Esophagus muscularis mucosa (tissue), 4 donors: ENCODE data around the gene DMPK. TPM values are rescaled to one million over a fixed set of nuclear protein-coding genes. Genes with fewer than 3 reads are reported as not detected.
"Not testable (repeated sequence)": the region's sequence is repeated elsewhere in the genome, so short reads cannot be mapped to it uniquely, and the experiment has no call there.

ENCODE experiments used
- DNase-seq: peaks from one replicate; pipeline ENCODE4 v3.0.0-alpha.2; 2017; ENCODE audit errors: extremely low spot score
- H3K27ac ChIP-seq, 4 donors: fragments of 200-600 bp; sonication (generic); replicated peaks in 1 of 4; 1 replicate in 3 of 4; 2 replicates in 1 of 4; pipeline ENCODE4 v1.5.1; 2016 to 2019; ENCODE audit warnings: mild to moderate bottlenecking in 1 of 4
- H3K27me3 ChIP-seq, 4 donors: fragments of 200-600 bp; sonication (generic); one replicate each; pipeline versions ENCODE4 v1.5.1 to v1.6.0; 2016 to 2019
- H3K36me3 ChIP-seq, 4 donors: fragments of 200-600 bp; sonication (generic); one replicate each; pipeline ENCODE4 v1.5.1; 2016 to 2019
- H3K4me1 ChIP-seq, 4 donors: fragments of 200-600 bp; sonication (generic); one replicate each; pipeline ENCODE4 v1.5.1; 2016 to 2019
- H3K4me3 ChIP-seq, 4 donors: fragments of 200-600 bp; sonication (generic); 1 replicate in 2 of 4; 2 replicates in 2 of 4; pipeline ENCODE4 v1.5.1; 2016 to 2019; ENCODE audit warnings: mild to moderate bottlenecking in 4 of 4, moderate library complexity in 1 of 4
- H3K9me3 ChIP-seq, 4 donors: fragments of 200-600 bp; sonication (generic); 1 replicate in 3 of 4; 2 replicates in 1 of 4; pipeline ENCODE4 v1.5.1; 2016 to 2019
- EP300 ChIP-seq: sonication (generic); formaldehyde crosslinking; IDR thresholded peaks from one replicate; pipeline ENCODE4 v1.6.1; 2017; ENCODE audit warnings: antibody characterized with exemption
- POLR2A ChIP-seq: fragments of 450-650 bp; IDR thresholded peaks from one replicate; pipeline ENCODE4 v1.6.1; 2017; ENCODE audit warnings: antibody characterized with exemption, moderate library complexity, mild to moderate bottlenecking, low read depth
- POLR2AphosphoS5 ChIP-seq, 2 donors: sonication (generic); formaldehyde crosslinking; IDR thresholded peaks; one replicate each; pipeline ENCODE4 v1.6.1; 2017; ENCODE audit warnings: antibody characterized with exemption in 2 of 2
- WGBS: methylation state at CpG from one replicate; pipeline ENCODE4 v1.1.5; 2018; 5-methylcytosine and 5-hydroxymethylcytosine counted together
- intact Hi-C: fragments of 100-400 bp; cut with DNase I; formaldehyde crosslinking; loops from one replicate; pipeline ENCODE4 v1.15.1; 2023
- total RNA-seq, 4 donors: library from RNA; depleted of rRNA; stranded (reverse); fragments of >200 nt; gene quantifications; one replicate each; pipeline versions ENCODE4 v1.1.0 to v1.2.1, GENCODE V29; 2016
- TF ChIP-seq, protein P1 (sequence below), 3 experiments: fragments of 200-600 bp in 2 of 3; fragments of 450-650 bp in 1 of 3; sonication (generic) in 2 of 3; IDR thresholded peaks; one replicate each; pipeline ENCODE4 v1.5.1; 2017 to 2019; ENCODE audit warnings: antibody characterized with exemption in 3 of 3, mild to moderate bottlenecking in 2 of 3, moderate library complexity in 1 of 3

DMPK gene
- total RNA-seq, 4 donors from 2014 or later = 247 to 487 (median 347) TPM

DNA sequence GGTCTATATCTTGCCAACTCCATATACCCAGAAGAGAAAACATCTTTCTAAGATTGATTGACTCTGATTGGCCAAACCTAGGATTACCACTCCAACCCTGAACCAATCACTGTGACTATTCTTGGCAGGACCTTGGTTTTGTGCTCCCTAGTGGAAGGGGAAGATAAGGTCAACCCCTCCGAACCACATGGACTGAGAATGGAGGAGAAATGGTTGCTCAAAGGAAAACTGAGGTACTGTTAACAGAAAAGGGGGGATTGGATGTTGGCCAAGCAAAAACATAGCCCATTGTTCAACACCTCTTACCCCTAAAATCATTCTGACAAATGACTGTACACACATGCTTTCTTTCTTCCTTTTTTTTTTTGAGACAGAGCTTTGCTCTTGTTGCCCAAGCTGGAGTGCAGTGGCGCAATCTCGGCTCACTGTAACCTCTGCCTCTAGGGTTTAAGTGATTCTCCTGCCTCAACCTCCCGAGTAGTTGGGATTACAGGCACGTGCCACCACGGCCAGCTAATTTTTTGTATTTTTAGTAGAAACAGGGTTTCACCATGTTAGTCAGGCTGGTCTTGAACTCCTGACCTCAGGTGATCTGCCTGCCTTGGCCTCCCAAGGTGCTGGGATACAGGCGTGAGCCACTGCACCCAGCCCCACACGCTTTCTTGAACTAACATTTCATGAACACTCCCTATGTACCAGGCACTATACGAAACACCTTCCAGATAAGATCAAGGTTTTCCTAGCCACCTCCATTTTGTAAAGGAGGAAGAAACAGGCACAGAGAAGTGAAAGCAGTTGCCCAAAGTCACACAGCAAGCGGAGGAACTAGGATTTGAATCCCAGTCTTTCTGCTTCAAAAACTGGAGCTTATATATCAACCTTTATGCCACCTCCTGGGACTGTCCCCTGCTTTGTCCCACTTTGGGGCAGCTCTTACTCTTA lies 42.5 kb downstream of the DMPK start:
- Histone ChIP-seq H3K36me3 (no peaks in the 10 kb centered on the region), H3K4me3 (no peak overlapping the region), H3K4me1 (peaks cover 0 to 9% (median 0%) of the 10 kb centered on the region in 4 donors), H3K9me3 (no peaks in the 10 kb centered on the region), H3K27me3 (no peaks in the 10 kb centered on the region), H3K27ac (no peak overlapping the region)
- TF ChIP-seq POLR2AphosphoS5 (IDR thresholded peaks at IDR 0.05) (no peak), EP300 (no peak), POLR2A (no peak)
- TF ChIP-seq, protein P1, sequence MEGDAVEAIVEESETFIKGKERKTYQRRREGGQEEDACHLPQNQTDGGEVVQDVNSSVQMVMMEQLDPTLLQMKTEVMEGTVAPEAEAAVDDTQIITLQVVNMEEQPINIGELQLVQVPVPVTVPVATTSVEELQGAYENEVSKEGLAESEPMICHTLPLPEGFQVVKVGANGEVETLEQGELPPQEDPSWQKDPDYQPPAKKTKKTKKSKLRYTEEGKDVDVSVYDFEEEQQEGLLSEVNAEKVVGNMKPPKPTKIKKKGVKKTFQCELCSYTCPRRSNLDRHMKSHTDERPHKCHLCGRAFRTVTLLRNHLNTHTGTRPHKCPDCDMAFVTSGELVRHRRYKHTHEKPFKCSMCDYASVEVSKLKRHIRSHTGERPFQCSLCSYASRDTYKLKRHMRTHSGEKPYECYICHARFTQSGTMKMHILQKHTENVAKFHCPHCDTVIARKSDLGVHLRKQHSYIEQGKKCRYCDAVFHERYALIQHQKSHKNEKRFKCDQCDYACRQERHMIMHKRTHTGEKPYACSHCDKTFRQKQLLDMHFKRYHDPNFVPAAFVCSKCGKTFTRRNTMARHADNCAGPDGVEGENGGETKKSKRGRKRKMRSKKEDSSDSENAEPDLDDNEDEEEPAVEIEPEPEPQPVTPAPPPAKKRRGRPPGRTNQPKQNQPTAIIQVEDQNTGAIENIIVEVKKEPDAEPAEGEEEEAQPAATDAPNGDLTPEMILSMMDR (IDR thresholded peaks at IDR 0.05) = no peak
- DNase-seq = no peak
- WGBS = 87% methylated on average over 10 of the region's 10 CpGs
- intact Hi-C loops = no loop called here

DNA sequence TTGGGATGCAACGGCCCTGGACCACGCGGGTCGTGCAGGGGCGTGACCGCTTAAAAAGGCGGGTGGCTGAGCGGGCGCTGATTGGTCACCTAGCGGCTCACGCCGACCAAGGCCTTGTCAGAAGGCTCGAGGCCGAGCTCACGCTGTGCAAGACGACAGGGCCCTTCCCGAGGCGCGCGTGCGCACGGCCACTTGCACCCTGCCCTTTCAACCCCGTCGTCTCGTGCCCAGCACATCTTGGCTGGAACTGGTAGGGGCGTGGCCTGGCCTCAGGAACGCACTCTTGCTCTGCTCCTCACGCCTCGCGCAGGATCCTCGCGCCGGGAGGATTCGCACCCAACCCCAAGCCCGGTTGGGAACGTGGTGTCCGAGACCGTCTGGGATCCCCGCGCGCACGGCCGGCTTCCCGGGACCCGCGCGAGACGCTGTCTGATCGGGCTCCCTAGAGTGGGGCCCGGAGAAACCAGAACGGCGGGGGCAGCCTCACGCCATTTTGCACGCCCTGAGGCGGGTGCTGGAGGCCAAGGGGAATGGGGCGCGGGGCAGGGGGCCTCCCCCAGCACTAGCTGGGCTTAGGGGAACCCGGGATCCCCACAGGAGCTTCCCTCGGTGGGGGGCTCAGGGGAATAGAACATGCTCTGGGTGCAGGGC lies 49.0 kb downstream of the DMPK start, which contains the start of gene MEIOSIN:
MEIOSIN (plus strand) TSS at position 280 of the 651 bp plus-strand sequence. CDS start 1,938 bp downstream, outside the sequence.
- peaks cover 11 to 26% (median 20%) of the 10 kb centered on the region in 4 donors for H3K4me1 ChIP-seq
- TF ChIP-seq EP300 (no peak), POLR2A (no peak), POLR2AphosphoS5 (IDR thresholded peaks at IDR 0.05) (no peak)
- TF ChIP-seq, protein P1 (IDR thresholded peaks at IDR 0.05) = no peak
- no peaks in the 10 kb centered on the region for H3K9me3 ChIP-seq
- no peak within 1 kb of the TSS for H3K4me3 ChIP-seq
- no peaks in the 10 kb centered on the region for H3K27me3 ChIP-seq
- no peaks in the 10 kb centered on the region for H3K36me3 ChIP-seq
- intact Hi-C loops = no loop called here
- no peak for DNase-seq
- 92% methylated on average over 57 of the region's 59 CpGs for WGBS
- H3K27ac ChIP-seq = no peak within 1 kb of the TSS

DNA sequence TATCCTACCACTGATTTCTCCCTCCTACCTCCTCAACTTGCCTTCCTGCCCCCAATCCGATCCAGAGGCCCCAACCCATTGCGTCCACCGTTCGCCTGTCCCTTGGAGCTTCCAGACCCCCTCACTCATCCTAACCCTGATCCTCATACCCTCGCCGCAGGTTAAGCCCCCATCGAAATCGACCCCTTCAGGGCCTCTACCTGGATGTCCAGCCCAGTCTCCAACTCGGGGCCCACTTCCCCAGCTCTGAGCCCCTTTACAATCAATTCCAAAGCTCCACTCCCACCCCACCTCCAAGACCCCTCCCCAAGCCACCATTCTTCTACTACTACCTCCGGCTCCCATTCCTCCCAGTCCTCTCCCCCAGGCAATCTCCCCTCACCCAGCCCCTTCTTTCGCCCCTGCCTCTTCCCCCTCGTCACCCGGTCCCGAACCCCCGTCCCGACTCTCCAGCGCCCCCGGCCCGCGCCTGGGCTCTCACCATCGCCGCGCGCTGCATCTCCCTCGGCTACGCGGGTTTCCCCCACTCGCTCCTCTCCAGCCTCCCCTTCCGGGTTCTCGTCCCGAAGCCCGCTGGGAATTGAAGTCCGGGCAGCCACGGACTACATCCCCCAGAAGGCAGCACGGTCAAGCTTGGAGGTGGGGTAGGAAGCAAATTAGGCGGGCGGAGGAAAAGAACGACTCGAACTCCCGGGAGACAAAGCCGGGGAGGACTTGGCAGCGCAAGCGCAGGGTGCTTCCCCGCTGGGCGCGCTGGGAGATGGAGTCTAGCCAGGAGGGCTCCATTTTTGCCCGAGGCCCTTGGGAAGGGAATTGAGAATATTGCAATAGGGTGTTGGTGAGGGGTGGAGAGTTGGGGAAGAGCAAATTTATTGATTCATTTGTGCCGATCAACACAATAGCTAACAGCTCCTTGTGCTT lies 51.7 kb downstream of the DMPK start, which contains the start of gene FBXO46:
FBXO46 (minus strand) TSS at position 529 of the 921 bp plus-strand sequence. CDS start 17,401 bp downstream, outside the sequence.
- Histone ChIP-seq H3K9me3 (no peaks in the 10 kb centered on the region), H3K27ac (peak within 1 kb of the TSS; percentile 73 to 85 (median 78)), H3K27me3 (no peaks in the 10 kb centered on the region), H3K36me3 (peaks cover 0 to 6% (median 0%) of the 10 kb centered on the region in 4 donors), H3K4me1 (peaks cover 11 to 34% (median 25%) of the 10 kb centered on the region in 4 donors), H3K4me3 (peak within 1 kb of the TSS; percentile 69 to 85 (median 79))
- under 1% methylated on average over 48 of the region's 48 CpGs for WGBS
- DNase-seq = peak; percentile 99
- intact Hi-C loops = no loop called here
- TF ChIP-seq POLR2A (peak; percentile 63), POLR2AphosphoS5 (IDR thresholded peaks at IDR 0.05) (peak; percentile 93 to 99), EP300 (no peak)
- TF ChIP-seq, protein P1 (IDR thresholded peaks at IDR 0.05) = peak in 1 of 3 experiments; percentile 28

DNA sequence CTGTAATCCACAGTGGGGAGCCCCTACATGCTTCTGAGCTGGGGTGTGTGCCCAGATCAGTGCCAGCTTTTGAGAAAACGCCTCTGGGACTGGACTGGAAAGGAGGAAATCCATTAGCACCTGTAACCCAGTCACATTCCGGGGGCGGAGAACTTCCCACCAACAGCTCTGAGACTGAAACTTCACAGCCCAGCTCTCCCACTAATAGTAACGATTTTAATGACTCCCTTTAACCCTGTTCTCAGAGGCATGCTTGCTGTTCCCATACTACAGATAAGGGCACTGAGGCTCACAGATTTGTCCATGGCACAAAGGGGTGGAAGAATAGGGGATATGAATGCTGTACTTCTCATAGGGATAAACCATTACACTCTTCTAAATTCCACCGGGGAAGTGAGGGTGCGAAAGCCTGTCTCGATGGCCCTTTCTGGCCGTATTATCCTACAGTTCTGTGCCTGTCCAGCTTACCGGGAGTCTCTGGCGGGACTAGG lies 52.4 kb downstream of the DMPK start:
- WGBS = 10% methylated on average over 10 of the region's 10 CpGs
- DNase-seq = no peak
- Histone ChIP-seq H3K36me3 (peaks cover 0 to 12% (median 0%) of the 10 kb centered on the region in 4 donors), H3K9me3 (no peaks in the 10 kb centered on the region), H3K4me1 (peaks cover 11 to 34% (median 25%) of the 10 kb centered on the region in 4 donors), H3K27me3 (no peaks in the 10 kb centered on the region), H3K27ac (peak overlapping the region; percentile 73 to 85 (median 78)), H3K4me3 (peak overlapping the region; percentile 69 to 85 (median 79))
- intact Hi-C loops = no loop called here
- TF ChIP-seq POLR2AphosphoS5 (IDR thresholded peaks at IDR 0.05) (no peak), EP300 (no peak), POLR2A (no peak)
- TF ChIP-seq, protein P1 (IDR thresholded peaks at IDR 0.05) = no peak

DNA sequence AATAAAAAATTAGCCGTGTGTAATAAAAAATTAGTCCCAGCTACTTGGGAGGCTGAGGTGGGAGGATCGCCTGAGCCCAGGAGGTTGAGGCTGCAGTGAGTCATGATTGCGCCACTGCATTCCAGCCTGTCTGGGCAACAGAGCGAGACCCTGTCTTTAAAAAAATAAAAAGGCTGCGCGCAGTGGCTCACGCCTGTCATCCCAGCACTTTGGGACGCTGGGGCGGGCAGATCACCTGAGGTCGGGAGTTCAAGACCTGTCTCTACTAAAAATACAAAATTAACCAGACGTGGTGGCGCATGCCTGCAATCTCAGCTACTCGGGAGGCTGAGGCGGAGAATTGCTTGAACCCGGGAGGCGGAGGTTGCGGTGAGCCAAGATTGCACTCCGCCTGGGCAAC lies 53.6 kb downstream of the DMPK start:
- Histone ChIP-seq H3K36me3 (peaks cover 0 to 12% (median 0%) of the 10 kb centered on the region in 4 donors), H3K4me1 (peaks cover 11 to 34% (median 25%) of the 10 kb centered on the region in 4 donors)
- H3K9me3 ChIP-seq, H3K27ac ChIP-seq, H3K4me3 ChIP-seq, intact Hi-C loops, H3K27me3 ChIP-seq, DNase-seq: not testable (repeated sequence)
- WGBS = 97% methylated on average over 18 of the region's 18 CpGs

DNA sequence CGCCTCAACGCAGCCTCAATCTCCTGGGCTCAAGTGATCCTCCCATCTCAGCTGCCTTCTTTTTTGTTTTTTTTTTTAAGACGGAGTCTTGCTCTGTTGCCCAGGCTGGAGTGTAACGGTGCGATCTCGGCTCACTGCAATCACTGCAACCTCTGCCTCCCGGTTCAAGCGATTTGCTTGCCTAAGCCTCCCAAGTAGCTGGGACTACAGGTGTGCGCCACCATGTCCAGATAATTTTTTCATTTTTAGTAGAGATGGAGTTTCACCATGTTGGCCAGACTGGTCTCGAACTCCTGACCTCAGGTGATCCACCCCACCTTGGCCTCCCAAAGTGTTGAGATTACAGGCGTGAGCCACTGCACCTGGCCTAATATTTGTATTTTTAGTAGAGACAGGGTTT lies 62.2 kb downstream of the DMPK start:
- H3K9me3 ChIP-seq, H3K27ac ChIP-seq, H3K4me3 ChIP-seq, intact Hi-C loops, DNase-seq, H3K27me3 ChIP-seq: not testable (repeated sequence)
- peaks cover 10 to 32% (median 24%) of the 10 kb centered on the region in 4 donors for H3K4me1 ChIP-seq
- 99% methylated on average over 11 of the region's 11 CpGs for WGBS
- H3K36me3 ChIP-seq = peaks cover 0 to 26% (median 14%) of the 10 kb centered on the region in 4 donors
